Measurements from ENCODE around the gene UBE2D4.

UBE2D4 gene

DNA sequence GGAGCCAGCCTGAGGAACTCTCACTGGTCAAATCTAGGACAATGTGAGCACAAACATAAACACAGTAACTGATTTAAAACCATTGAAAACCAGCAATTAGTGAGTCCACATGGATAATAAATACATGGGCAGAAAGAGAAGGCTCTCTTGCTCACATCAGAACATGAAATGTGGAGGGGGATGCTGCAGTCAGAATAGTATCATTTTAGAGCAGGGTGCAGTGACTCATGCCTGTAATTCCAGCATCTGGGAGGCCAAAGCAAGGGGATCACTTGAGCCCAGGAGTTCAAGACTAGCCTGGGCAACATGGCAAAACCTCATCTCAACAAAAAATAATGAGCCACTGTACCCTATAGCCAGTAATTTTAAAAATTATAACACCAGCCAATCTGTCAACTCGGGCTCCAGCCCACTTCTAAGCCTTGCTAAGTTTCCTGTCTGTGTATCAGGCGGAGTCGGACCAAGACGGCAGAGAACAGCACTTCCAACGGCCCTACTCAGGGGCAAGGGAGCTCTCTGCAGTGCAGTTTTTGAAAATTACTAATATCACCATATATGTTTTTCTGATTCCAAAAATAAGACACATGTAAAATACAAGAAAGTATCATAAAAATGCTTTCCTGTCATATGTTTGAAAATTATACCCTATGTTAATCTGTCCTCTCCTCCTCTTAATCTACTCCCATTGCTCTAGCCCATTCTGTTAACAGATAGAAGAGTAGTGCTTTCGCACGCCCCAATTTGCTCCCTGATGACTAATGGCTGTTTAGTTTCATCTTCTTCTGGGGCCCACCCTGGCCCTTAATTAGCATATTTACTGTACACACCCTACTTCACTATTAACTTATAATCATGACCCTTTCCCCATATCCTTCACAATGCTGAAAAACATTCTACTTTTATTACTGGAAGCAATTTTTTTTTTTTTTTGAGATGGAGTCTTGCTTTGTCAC is 37.0 kb upstream of the UBE2D4 start:
- TF ChIP-seq, protein P1, sequence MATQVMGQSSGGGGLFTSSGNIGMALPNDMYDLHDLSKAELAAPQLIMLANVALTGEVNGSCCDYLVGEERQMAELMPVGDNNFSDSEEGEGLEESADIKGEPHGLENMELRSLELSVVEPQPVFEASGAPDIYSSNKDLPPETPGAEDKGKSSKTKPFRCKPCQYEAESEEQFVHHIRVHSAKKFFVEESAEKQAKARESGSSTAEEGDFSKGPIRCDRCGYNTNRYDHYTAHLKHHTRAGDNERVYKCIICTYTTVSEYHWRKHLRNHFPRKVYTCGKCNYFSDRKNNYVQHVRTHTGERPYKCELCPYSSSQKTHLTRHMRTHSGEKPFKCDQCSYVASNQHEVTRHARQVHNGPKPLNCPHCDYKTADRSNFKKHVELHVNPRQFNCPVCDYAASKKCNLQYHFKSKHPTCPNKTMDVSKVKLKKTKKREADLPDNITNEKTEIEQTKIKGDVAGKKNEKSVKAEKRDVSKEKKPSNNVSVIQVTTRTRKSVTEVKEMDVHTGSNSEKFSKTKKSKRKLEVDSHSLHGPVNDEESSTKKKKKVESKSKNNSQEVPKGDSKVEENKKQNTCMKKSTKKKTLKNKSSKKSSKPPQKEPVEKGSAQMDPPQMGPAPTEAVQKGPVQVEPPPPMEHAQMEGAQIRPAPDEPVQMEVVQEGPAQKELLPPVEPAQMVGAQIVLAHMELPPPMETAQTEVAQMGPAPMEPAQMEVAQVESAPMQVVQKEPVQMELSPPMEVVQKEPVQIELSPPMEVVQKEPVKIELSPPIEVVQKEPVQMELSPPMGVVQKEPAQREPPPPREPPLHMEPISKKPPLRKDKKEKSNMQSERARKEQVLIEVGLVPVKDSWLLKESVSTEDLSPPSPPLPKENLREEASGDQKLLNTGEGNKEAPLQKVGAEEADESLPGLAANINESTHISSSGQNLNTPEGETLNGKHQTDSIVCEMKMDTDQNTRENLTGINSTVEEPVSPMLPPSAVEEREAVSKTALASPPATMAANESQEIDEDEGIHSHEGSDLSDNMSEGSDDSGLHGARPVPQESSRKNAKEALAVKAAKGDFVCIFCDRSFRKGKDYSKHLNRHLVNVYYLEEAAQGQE (IDR thresholded peaks at IDR 0.05; ENCODE audit: insufficient read depth in 1 of 2, low read depth in 2 of 2, low read length in 2 of 2) = no peak
- TF ChIP-seq SIN3A (IDR thresholded peaks at IDR 0.05; ENCODE audit: borderline replicate concordance, insufficient read depth, low read length) = no peak
- no peak for TF ChIP-seq TAF1 (IDR thresholded peaks at IDR 0.05; ENCODE audit: borderline replicate concordance, insufficient read depth, low read length)
- no peak for TF ChIP-seq POLR2AphosphoS5 (IDR thresholded peaks at IDR 0.05; ENCODE audit: low read depth, low read length)
- no peak for TF ChIP-seq FOXP2 (optimal IDR thresholded peaks at IDR 0.05; ENCODE audit: borderline replicate concordance, extremely low read depth, extremely low read length, insufficient read depth)

DNA sequence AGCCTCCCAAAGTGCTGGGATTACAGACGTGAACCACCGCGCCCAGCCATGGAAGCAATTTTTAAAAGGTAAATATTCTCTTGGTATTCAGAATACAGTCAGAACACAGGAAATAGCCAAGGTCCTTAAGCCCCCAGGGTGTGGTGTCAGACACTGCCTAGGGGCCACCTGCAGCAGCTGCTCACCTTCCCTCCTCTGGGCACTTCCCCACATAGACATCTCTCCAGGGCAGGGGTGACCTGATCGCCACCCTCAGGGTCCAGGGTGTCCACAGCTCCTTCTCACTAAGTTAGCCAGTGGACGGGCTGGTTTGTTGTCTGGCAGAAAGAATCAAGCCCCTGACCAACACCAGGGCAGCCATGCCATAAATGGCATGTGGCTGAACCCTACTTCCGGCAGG is 35.8 kb upstream of the UBE2D4 start:
- TF ChIP-seq FOXP2 (optimal IDR thresholded peaks at IDR 0.05; ENCODE audit: borderline replicate concordance, extremely low read depth, extremely low read length, insufficient read depth) (no peak), TAF1 (IDR thresholded peaks at IDR 0.05; ENCODE audit: borderline replicate concordance, insufficient read depth, low read length) (no peak), SIN3A (IDR thresholded peaks at IDR 0.05; ENCODE audit: borderline replicate concordance, insufficient read depth, low read length) (no peak), POLR2AphosphoS5 (IDR thresholded peaks at IDR 0.05; ENCODE audit: low read depth, low read length) (no peak)
- TF ChIP-seq, protein P1 (IDR thresholded peaks at IDR 0.05; ENCODE audit: insufficient read depth in 1 of 2, low read depth in 2 of 2, low read length in 2 of 2) = no peak

DNA sequence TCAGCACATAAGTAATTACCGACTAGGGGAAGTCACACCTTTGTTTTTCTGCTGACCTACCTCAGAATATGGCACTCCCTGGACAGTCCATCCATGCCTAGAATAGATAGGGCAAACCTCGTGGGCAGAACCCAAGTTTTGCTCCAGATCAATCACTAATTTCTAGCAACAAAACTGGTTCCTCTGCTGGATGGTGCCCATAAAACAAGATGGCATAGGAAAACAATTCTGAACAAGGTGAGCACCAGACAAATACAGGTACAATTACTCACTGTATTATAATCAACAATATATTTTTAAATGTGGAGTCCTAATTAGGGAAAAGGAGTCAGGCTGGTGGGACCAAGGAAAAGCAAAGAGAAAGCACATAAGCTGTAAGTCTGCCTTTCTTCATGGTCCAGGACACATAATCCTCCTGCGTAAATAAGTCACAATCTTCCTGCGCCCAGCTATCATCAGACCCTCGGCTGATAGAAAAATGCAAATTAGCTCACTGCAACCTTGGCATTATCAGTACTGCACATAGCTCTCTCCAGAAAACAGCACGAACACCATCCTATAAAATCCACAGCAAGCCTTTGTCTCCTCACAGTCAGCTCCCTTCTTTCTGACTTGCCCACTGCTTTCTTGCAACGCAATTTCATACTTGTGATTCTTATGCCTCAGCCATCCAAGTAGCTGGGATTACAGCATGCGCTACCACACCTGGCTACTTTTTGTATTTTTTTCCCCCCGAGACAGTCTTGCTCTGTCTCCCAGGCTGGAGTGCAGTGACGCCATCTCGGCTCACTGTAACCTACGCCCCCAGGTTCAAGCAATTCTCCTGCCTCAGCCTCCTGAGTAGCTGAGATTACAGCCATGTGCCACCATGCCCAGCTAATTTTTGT is 34.9 kb upstream of the UBE2D4 start:
- TF ChIP-seq SIN3A (IDR thresholded peaks at IDR 0.05; ENCODE audit: borderline replicate concordance, insufficient read depth, low read length) = no peak
- no peak for TF ChIP-seq FOXP2 (optimal IDR thresholded peaks at IDR 0.05; ENCODE audit: borderline replicate concordance, extremely low read depth, extremely low read length, insufficient read depth)
- TF ChIP-seq, protein P1 (IDR thresholded peaks at IDR 0.05; ENCODE audit: insufficient read depth in 1 of 2, low read depth in 2 of 2, low read length in 2 of 2) = no peak
- no peak for TF ChIP-seq TAF1 (IDR thresholded peaks at IDR 0.05; ENCODE audit: borderline replicate concordance, insufficient read depth, low read length)
- no peak for TF ChIP-seq POLR2AphosphoS5 (IDR thresholded peaks at IDR 0.05; ENCODE audit: low read depth, low read length)

DNA sequence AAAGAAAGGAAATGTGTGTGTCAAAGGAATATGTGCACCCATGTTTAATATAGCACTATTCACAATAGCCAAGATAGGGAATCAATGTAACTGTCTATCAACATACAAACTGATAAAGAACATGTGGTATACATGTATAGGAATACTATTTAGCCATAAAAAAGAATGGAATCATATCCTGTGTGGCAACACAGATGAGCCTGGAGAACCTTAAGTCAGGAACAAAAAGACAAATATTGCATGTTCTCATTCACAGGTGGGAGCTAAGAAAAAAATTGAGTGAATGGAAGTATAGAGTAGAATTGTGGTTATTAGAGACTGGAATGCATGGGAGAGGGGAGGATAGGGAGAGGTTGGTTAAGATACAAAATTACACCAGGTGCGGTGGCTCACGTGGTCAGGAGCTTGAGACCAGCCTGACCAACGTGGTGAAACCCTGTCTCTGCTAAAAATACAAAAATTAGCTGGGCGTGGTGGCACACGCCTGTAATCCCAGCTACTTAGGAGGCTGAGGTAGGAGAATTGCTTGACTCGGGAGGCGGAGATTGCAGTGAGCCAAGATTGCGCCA is 30.3 kb upstream of the UBE2D4 start:
- TF ChIP-seq FOXP2 (optimal IDR thresholded peaks at IDR 0.05; ENCODE audit: borderline replicate concordance, extremely low read depth, extremely low read length, insufficient read depth) (no peak), TAF1 (IDR thresholded peaks at IDR 0.05; ENCODE audit: borderline replicate concordance, insufficient read depth, low read length) (no peak), POLR2AphosphoS5 (IDR thresholded peaks at IDR 0.05; ENCODE audit: low read depth, low read length) (no peak), SIN3A (IDR thresholded peaks at IDR 0.05; ENCODE audit: borderline replicate concordance, insufficient read depth, low read length) (no peak)
- TF ChIP-seq, protein P1 (IDR thresholded peaks at IDR 0.05; ENCODE audit: insufficient read depth in 1 of 2, low read depth in 2 of 2, low read length in 2 of 2) = no peak
